GM19463 (cell line): Measurements from ENCODE around the gene HSPBP1.

Experiments used
- ATAC-seq: cut with Tn5 transposase; IDR thresholded peaks from one replicate; pipeline ENCODE4 v1.9.1; 2021; ENCODE audit warnings: mild to moderate bottlenecking, moderate library complexity; ENCODE audit not compliant: unreplicated experiment

Gene HSPBP1

DNA sequence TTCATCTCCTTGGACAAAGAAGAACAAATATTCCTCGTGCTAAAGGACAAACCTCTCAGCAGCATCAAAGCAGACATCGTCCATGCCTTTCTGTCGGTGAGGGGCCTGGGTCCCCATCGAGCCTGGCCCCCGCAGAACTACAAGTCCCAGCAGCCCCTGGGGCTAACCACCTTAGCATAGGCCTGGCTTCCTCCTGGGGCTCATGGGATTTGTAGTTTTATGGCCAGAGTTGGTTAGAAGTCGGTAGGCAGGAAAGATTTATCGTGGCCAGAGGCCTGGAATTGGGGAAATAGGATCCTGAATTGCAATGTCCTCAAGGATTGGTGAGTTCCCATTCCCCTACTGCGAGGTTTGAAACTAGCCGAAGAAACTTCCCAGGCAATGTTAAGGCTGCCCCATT lies 25.6 kb upstream of the HSPBP1 start:
- no peak for ATAC-seq

DNA sequence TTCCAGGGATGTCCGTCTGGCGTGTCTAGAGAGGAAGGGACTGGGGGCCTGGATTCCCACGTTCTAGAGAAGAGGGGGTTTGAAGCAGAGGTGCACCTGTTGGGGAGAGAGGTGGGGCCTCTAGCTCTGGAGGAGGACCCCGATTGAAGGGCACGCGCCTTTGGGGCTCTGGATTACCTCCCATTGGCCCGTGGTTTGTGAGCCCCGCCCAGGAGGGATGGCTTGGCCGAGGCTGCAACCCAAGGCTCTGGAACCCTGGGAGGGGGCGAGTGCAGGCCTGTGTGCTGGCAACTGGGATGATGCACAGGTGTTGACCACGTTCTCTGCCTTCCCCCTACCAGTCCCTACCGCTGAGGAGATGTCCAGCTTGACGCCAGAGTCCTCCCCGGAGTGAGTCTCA lies 25.1 kb upstream of the HSPBP1 start:
- no peak for ATAC-seq

DNA sequence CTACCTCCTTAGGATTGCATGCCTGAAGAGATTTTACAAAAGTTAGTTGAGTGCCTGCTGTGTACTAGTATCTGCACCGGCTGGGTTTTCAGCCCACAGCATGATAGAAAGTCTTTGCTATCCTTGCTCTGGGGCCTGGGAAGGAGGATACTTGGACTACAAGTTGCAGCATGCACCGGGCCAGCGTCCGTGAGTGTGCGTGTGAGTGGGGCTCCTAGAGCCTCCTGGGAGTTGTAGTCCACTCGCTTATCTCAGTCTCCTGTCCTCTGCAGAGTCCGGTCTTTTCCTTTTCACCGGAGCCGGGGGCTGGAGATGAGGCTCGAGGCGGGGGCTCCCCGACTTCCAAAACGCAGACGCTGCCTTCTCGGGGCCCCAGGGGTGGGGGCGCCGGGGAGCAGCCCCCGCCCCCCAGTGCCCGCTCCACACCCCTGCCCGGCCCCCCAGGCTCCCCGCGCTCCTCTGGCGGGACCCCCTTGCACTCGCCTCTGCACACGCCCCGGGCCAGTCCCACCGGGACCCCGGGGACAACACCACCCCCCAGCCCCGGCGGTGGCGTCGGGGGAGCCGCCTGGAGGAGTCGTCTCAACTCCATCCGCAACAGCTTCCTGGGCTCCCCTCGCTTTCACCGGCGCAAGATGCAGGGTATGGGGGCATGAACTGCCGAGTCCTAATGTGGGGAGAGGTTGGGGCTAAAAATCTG lies 24.5 kb upstream of the HSPBP1 start:
- ATAC-seq: no peak

DNA sequence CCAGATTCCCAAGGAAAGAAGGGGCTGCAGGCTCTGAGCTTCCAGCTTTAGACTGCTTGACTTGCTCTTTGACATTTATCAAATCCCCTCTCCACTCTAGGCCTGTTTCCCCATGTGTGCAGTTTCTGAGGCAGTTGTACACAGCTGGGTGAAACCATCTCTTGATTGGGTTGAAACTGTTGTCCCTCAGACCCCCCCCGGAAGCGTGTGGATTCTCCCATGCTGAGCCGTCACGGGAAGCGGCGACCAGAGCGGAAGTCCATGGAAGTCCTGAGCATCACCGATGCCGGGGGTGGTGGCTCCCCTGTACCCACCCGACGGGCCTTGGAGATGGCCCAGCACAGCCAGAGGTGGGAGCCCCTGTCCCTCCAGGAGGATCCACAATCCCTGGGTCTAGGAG lies 23.6 kb upstream of the HSPBP1 start:
- no peak for ATAC-seq

DNA sequence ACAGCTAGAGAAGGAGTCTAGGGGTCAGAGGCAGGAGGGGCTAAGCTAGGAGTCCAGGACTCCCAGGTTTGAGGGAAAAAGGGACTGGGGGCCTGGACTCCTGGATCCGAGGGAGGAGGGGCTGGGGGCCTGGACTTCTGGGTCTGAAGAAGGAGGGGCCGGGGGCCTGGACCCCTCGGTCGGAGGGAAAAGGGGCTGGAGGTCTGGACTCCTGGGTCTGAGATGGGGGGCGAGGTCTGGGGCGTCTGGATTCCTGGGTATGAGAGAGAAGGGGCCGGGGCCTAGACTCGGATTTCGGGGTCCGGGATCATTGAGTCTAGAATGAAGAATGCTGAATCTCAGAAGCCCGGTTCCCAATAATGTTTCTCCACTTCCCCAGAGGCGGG lies 22.4 kb upstream of the HSPBP1 start:
- ATAC-seq: no peak

DNA sequence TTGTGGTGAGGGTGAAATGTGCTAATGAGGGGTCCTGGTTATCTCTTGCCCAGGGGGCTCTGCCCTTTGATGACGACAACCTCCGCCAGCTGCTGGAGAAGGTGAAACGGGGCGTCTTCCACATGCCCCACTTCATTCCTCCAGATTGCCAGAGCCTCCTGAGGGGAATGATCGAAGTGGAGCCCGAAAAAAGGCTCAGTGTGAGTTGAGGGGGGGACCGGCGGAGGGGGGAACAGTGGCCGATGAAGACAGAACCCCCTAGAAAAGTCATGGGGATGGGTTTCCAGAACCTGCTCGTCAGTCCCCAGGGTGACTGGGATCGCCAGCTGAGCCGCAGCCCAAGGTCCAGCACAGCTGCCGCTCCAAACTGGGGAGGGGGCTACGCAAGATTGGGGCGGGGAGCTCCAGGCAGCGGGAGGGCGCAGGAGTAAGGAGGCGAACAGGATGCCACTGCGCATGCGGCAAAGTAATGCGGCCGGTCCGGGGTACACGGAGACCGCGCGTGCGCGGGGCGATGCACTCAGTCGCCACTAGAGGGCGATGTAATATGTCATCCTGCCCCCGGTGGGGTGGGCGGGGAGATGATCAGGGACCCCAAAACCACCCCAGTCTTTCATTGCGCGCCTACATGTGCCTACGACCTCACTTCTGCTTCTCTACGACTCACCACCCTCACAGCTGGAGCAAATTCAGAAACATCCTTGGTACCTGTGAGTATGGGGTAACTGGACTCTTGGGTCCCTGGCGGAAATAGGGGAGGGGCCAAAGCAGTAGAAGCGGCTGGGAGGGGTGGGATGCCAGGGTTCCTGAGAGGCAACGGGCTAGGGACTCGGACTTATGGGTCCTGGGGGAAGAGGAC lies 21.8 kb upstream of the HSPBP1 start:
- peak; percentile 79 for ATAC-seq

DNA sequence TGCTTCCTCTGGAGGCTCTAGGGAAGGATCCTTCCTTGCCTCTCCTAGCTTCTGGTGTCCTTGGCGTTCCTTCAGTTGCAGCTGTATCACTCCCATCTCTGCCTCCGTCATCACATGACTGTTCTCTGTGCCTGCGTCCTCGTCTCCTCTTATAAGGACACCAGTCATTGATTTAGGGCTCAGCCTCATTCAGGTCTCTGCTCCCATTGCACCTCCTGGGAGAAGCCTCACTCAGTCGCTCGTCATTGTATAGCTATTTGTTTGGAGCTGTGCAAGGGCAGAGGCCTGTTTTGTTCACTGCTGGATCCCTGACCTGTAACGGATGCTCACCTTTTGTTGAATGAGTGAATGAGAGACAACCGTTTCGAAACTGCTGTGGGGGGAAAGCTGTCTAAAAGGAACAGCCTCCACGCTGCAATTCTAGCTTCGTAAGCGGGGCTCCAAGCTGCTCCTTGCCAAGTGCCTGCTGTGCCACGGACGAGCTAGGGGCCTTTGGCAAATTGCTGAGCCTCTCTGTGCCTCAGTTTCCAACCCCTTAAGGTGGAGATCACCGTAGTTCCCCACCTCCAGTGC lies 21.1 kb upstream of the HSPBP1 start:
- ATAC-seq: no peak

DNA sequence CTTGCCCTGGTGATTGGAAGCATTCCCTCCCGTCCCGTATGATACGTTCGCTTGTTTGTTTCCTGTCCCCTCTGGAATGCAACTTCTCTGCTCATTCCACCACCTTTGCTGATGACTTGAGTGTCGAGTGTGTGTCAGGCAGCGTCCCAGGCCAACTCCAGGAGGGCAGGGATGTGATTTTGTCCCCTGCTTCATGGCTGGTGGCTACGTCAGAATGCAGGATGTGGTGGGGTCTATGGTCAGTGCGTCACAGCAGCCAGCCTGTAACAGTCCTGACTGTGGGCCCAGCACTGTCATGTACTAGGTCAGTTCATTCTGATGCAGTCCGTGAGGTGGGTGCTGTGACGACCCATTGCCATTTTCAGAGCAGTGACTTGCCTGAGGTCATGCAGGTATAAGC lies 20.1 kb upstream of the HSPBP1 start:
- no peak for ATAC-seq

DNA sequence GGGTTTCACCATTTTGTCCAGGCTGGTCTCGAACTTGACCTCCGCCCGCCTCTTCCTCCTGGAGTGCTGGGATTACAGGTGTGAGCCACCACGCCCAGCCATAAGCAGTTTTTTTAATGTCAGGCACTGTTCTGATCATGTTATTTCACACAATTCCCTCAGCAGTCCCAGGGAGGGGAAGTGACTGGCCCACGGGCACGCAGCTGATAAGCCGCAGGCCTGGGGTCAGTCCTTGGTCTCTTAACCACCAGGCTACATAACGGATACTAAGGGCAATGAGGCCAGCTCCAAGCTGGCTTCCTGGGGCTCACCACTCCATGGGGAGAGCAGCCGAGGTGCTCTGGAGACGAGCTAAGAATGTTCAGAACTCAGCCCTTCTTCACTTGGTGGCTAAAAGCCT lies 17.4 kb upstream of the HSPBP1 start:
- no peak for ATAC-seq

DNA sequence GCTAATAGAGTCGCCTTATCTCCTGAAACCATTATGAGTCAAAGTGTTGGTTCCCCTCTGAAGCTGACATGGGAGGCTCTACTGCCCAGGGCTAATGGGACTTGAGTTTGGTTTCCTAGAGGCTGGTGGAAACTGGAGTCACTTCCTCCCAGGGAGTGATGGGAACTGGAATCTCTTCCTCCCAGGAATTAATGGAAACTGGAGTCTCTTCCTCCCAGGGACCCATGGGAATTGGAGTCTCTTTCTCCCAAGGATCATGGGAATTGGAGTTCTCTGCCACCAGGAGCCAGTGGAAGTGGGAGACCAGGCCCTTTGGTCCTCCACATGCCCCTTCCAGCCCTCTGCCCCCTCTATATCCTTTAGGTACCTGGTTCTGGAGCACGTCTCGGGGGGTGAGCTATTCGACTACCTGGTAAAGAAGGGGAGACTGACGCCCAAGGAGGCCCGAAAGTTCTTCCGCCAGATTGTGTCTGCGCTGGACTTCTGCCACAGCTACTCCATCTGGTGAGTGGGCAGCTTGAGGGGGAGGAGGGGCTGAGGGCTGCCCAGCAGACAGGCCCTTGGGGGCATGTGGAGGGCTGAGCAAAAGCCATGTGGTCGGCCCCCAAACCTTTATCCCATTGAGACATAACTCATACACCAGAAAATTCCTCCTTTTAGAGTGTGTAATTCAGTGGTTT lies 9.3 kb upstream of the HSPBP1 start:
- ATAC-seq: no peak

DNA sequence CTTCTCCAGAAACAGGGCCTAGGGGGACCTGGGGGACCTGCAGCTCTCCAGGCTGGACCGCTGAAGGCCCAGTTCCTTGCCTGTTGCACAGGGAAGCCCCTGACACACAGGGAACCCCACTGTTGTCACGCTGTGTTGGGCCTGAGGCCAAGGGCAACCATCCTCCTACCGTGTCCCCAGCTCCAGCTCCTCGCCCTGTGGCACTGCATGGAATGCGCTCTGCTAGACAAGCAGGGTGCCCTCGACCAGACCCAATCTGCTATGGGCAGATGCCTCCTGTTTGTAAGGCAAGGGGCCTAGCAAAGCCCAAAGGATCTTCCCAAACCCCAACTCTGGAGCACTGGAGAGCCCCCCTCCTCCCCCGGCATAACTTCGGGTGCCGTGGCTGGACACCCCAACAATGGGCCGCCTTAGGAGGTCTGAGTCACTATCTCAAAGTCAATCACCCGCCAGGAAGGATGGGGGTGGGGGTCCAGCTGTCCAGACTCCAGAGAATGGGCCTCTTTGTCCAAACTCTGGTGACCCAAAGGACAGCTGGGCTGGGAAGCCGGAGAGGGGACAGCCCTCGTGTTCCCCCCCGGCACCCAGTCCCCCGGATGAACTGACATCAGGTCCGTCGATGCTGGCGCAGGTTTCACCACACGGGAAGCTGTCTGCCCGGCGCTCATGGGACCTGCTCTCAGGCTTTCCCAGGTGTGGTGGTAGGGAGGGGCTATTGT lies 7.6 kb upstream of the HSPBP1 start:
- no peak for ATAC-seq

DNA sequence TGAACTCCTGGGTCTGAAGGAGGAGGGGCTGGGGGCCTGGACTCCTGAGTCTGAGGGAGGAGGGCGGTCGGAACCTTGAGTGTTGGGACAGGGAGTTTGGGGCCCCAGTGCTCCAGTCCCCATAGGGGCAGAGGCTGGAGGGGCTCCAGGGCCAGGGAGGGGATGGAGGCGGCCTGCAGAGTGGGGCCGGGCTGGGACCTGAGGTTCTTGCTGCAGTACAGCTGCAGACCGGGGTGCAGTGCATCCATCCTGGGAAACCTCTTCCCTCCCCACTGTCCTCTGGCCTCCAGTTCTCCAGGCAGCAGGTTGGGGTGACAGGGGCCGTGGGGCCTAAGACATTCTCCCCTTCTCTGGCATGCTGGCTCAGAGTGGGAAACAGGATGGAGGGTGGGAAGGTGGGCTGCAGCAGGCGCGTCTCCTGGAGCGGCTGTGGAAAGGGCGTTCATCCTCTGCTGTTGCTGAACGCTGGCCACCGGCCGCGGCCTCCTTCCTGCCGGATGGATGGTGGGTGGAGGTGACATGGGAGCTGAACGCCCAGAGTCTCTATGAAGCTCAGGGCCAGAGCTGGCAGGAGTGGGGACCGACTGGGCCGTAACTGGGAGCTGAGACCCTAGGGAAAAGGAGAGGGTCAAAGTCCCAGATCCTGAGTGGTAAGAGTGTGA lies 5.5 kb upstream of the HSPBP1 start:
- ATAC-seq: no peak

DNA sequence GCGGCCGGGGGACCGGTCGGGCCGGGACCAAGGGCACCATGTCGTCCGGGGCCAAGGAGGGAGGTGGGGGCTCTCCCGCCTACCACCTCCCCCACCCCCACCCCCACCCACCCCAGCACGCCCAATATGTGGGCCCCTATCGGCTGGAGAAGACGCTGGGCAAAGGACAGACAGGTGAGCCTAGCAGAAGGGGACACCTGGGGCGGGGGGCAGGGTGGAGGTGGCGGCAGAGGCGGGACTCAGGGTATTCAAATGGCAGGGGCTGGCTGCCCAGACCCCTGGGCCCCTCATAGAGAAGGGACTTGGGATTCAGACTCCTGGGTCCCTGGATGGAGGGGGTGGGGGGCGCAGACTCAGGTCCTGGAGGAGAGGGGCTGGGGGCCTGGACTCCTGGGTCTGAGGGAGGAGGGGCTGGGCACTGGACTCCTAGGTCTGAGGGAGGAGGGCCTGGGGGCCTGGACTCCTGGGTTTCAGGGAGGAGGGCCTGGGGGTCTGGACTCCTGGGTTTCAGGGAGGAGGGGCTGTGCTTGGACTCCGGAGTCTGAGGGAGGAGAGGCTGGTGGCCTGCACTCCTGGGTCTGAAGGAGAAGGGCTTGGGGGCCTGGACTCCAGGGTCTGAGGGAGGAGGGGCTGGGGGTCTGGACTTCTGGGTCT lies 4.6 kb upstream of the HSPBP1 start:
- ATAC-seq: no peak

DNA sequence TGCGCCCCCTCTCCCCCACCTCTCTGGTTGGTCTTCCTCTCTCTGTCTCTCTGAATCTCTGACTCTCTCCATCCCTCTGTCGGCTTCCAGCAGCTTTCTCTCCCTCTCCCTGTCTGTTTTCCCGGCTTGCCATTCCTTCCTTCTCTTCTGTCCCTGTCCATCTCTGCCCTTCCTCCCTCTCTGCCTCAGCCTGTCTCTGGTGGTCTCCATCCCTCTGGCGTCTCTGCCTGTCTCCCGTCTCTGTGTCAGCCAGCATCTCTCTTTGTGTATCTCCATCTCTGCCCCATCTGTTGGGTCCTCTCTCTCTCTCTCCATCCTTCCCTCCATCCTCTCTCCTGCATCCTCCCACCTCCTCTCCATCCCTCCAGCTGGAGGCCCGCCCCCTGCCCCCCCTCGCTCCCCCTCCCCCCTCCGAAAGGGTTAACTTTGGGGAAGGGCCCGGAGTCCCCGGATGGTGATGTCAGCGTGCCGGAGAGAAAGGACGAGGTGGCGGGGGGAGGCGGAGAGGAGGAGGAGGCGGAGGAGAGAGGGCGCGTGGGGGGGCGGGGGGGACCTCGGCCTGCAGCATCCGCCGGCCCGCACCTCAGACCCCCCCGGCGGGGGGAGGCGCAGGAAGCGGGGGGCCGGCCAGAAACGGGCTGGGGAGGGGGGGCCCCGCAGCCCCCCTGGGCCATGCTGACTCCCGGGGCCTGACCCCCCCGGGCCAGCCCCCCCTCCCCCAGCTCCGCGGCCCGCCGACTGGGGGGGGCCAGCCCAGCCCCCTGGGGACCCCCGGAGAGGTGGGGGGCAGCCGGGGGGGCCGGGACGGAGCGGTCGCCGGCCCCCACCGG lies 3.9 kb upstream of the HSPBP1 start, which contains the start of gene BRSK1:
BRSK1 (plus strand) TSS at position 450 of the 830 bp plus-strand sequence. CDS start 446 bp downstream, outside the sequence.
- no peak for ATAC-seq

DNA sequence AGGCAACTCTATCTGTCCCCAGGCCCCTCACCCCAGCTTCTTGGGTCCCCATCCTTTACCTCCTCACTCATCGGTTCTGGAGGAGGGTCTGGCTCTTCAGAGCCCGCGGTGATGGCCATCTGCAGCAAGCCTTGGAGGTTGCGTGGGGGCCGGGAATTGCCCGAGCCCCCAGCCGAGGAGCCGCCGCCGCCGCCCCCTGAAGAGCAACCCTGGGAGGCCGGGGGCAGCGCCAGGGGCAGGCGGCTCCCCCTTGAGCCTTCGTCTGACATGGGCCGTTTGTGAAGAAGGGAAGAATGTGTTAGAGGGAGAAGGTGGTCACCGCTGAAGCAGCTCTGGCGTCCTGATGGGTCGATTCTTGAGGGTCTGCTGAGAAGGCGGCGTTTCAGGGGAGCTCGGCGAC lies 570 bp downstream of the HSPBP1 start:
- no peak for ATAC-seq

DNA sequence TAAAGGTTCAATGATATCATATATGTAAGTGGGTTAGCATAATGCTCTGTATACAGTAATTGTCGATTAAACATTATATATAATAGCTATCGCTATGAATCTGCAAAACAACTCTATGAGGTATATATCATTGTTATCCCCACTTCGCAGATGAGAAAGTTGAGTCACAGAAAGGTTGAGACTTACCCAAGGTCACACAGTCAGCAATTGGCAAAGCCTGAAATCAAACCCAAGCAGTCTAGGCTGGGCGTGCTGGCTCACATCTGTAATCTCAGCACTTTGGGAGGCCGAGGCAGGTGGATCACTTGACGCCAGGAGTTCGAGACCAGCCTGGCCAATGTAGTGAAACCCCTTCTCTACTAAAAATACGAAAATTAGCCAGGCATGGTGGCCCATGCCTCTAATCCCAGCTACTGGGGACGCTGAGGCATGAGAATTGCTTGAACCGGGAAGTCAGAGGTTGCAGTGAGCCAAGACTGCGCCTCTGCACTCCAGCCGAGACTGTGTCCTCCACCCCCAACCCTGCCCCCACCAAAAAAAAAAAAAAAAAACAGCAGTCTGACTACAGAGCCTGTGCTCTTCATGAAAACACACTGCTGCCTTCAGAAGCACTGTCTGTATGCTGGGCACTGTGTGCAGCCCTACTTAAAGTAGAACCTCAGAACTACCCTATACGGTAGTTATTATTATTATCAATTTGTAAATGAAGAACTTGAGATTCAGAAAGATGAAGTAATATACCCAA lies 1.3 kb downstream of the HSPBP1 start:
- ATAC-seq: no peak

DNA sequence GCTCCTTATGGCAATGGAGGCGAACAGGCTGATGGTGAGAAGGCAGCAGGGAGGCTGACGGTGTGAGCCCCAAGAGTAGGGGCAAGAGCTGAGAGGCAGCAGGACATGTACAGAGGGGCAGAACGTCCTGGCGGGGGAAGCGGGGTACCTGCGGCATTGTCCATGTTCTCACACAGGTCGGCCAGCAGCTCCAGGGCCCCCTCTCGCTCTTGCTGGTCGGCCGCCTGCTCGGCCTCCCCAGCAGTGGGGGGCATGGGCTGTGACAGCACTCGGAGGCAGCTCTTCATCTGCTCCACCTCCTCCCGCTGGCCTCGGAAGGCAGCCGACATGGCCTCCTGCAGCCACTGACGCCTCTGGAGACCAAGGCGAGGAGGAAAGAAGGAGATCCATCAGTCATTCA lies 2.4 kb downstream of the HSPBP1 start:
- ATAC-seq: no peak

DNA sequence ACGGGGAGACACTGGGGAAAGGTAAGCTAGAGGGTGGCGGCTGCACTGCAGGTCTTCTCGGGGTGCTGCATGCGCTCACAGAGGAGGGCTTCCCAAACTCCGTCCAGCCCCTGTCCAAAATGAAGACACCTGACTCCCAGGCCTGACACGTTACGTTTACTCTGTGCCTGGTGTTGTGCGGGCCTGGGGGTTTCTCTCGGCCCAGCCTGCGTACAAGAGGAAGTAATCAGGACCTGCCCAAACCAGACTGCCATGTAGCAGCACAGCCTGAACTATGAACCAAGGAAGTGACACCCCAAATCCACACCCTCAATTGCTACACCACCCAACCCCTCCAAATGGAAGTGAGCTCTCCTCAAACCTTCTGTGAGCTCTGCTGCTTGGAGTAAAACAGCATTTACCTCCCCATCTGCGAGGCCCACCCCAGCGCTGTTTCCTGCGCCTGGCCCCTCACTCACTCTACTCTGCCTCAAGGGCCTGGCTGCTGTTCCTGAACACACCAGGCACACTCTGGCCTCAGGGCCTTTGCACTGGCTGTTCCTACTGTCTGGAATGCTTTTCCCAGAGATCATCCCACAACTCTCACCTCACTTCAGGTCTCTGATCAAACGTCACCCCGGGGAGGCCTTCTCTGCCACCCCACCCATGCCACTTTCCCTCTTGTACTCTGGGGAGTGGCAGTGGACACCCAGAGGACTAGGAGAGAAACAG lies 3.0 kb downstream of the HSPBP1 start:
- no peak for ATAC-seq
